ENCODE data around the gene TMEM178B. TPM values are rescaled to one million over a fixed set of nuclear protein-coding genes. Genes with fewer than 3 reads are reported as not detected.

The TMEM178B gene
- total and polyA plus RNA-seq, 2 of the 13 experiments (the other 11 are each of a cell fraction or from before 2014, with no cell fraction given): 0.01 to 0.02 TPM

- H3K27ac ChIP-seq (ENCODE audit: extremely low read length, insufficient read depth, low read length): no peak overlapping the region
- 10% methylated on average over 2 of the region's 2 CpGs for WGBS (ENCODE audit: low lambda C conversion rate)
- no peak overlapping the region for H3K4me2 ChIP-seq (ENCODE audit: low read depth, low read length)
- H4K20me1 ChIP-seq (ENCODE audit: insufficient read depth, low read length): no peaks in the 10 kb centered on the region
- H3K9ac ChIP-seq (ENCODE audit: insufficient read depth, low read depth, low read length): no peak overlapping the region
- in situ Hi-C loops (cut with HindIII; ENCODE audit: extremely low pct_ligation_motif_present, low pct_unique_long_range_greater_than_20kb): no loop called here
- no peak for DNase-seq (ENCODE audit: low spot score)
- intact Hi-C loops (cut with micrococcal nuclease; ENCODE audit: unreplicated experiment): no loop called here
- no peaks in the 10 kb centered on the region for H3K36me3 ChIP-seq (replicated peaks in 1 of 2; ENCODE audit: control insufficient read depth in 1 of 2, insufficient read depth in 2 of 2, low read length in 2 of 2)
- TF ChIP-seq SMARCC2 (IDR thresholded peaks at IDR 0.05) (no peak), RFXANK (CRISPR knock-in tag; IDR thresholded peaks at IDR 0.05) (no peak), CREM (IDR thresholded peaks at IDR 0.05) (no peak), CREM (CRISPR knock-in tag; IDR thresholded peaks at IDR 0.05) (no peak), ZNF431 (CRISPR knock-in tag; IDR thresholded peaks at IDR 0.05; ENCODE audit: borderline replicate concordance, low read depth) (no peak), ZNF101 (CRISPR knock-in tag; IDR thresholded peaks at IDR 0.05; ENCODE audit: borderline replicate concordance, low read depth) (no peak), KDM1A (CRISPR knock-in tag; IDR thresholded peaks at IDR 0.05) (no peak), HNRNPL (IDR thresholded peaks at IDR 0.05; ENCODE audit: low read depth, low read length) (no peak), ZNF678 (CRISPR knock-in tag; IDR thresholded peaks at IDR 0.05) (no peak), TCF7 (IDR thresholded peaks at IDR 0.05; ENCODE audit: low read depth) (no peak), RNF219 (CRISPR knock-in tag; IDR thresholded peaks at IDR 0.05) (no peak), AHDC1 (CRISPR knock-in tag; IDR thresholded peaks at IDR 0.05; ENCODE audit: borderline replicate concordance) (no peak), HNRNPLL (IDR thresholded peaks at IDR 0.05; ENCODE audit: low read depth, low read length, poor library complexity, severe bottlenecking) (no peak), ELF3 (CRISPR knock-in tag; IDR thresholded peaks at IDR 0.05) (no peak), ZNF136 (CRISPR knock-in tag; IDR thresholded peaks at IDR 0.05; ENCODE audit: low read depth) (no peak), ZSCAN9 (CRISPR knock-in tag; IDR thresholded peaks at IDR 0.05; ENCODE audit: borderline replicate concordance) (no peak), FUBP1 (CRISPR knock-in tag; IDR thresholded peaks at IDR 0.05; ENCODE audit: borderline replicate concordance) (no peak)
- FAIRE-seq: no peak
- no TSS peak for BruUV-seq (replicated peaks)
- H3K27me3 ChIP-seq (ENCODE audit: control insufficient read depth in 1 of 2, insufficient read depth in 2 of 2, low read length in 2 of 2): peaks cover 0 to 27% of the 10 kb centered on the region in 2 experiments; a peak in 3 of 5 replicates
- ChIA-PET CTCF (ENCODE audit: low intra/inter-chr PET ratio, low total read pairs) (no interaction called here), POLR2A (no interaction called here)
- ATAC-seq: 0 out of 3 replicates have a peak, but pooled peaks have one; percentile 36
- no peaks in the 10 kb centered on the region for H3K9me3 ChIP-seq (ENCODE audit: low read length)
- H3K79me2 ChIP-seq (ENCODE audit: insufficient read depth, low read length): no peaks in the 10 kb centered on the region
- H3K4me3 ChIP-seq (replicated peaks in 1 of 3; ENCODE audit: insufficient read depth in 1 of 3, low read depth in 2 of 3, low read length in 3 of 3): no peak overlapping the region
- no peak overlapping the region for H2AFZ ChIP-seq (ENCODE audit: low read length)
- H3K4me1 ChIP-seq (ENCODE audit: insufficient read depth, low read length): no peaks in the 10 kb centered on the region
Measured at GRCh38 chr7:141239661-141240060, 165.8 kb downstream of the TMEM178B start.

All from HepG2 (cell line).